K562 (cell line): Measurements from ENCODE around the gene DIS3L2. TPM values are rescaled to one million over a fixed set of nuclear protein-coding genes. Genes with fewer than 3 reads are reported as not detected.

Experiments used
- ARID2 ChIP-seq: fragments of 450-650 bp; IDR thresholded peaks from 2 replicates; pipeline ENCODE4 v1.6.1; 2017; ENCODE audit warnings: antibody characterized with exemption, mild to moderate bottlenecking
- CBX1 ChIP-seq: sonication (generic); IDR thresholded peaks from 2 replicates; pipeline ENCODE4 v1.6.1; 2016; ENCODE audit warnings: antibody characterized with exemption, low read depth, mild to moderate bottlenecking
- FOS ChIP-seq: IDR thresholded peaks from 3 replicates; pipeline ENCODE4 v1.6.1; 2011; ENCODE audit not compliant: insufficient read length; ENCODE audit errors: extremely low read depth
- HMBOX1 ChIP-seq: sonication (generic); IDR thresholded peaks from 2 replicates; pipeline ENCODE4 v1.6.1; 2016
- MCM5 ChIP-seq: fragments of 450-650 bp; IDR thresholded peaks from 2 replicates; pipeline ENCODE4 v1.6.1; 2016; ENCODE audit warnings: low read depth
- MEF2D ChIP-seq: conservative IDR thresholded peaks from 2 replicates; pipeline ENCODE4 v1.6.1; 2016; ENCODE audit warnings: low read depth, missing genetic modification characterization, missing compliant biosample characterization
- MXI1 ChIP-seq: IDR thresholded peaks from 2 replicates; pipeline ENCODE4 v1.6.1; 2011; ENCODE audit warnings: low read depth, mild to moderate bottlenecking, improper control_type of control experiment, low read length
- PML ChIP-seq: IDR thresholded peaks from 2 replicates; pipeline ENCODE4 v1.6.1; 2012; ENCODE audit warnings: low read length, inconsistent platforms
- POLR2AphosphoS5 ChIP-seq: IDR thresholded peaks from 2 replicates; pipeline ENCODE4 v1.6.1; 2011; ENCODE audit warnings: mild to moderate bottlenecking, low read depth, low read length, moderate library complexity; ENCODE audit not compliant: control insufficient read depth, insufficient read depth
- POLR2G ChIP-seq: fragments of 200-400 bp; formaldehyde crosslinking; IDR thresholded peaks from 2 replicates; pipeline ENCODE4 v1.6.1; 2017; ENCODE audit warnings: low read depth, mild to moderate bottlenecking, antibody characterized with exemption, low read length, moderate library complexity
- SMARCA5 ChIP-seq: fragments of 450-650 bp; IDR thresholded peaks from 2 replicates; pipeline ENCODE4 v1.6.1; 2016
- TFAP4 ChIP-seq: sonication (generic); formaldehyde crosslinking; IDR thresholded peaks from 2 replicates; pipeline ENCODE4 v1.8.0; 2022; ENCODE audit warnings: missing genetic modification reagents, mild to moderate bottlenecking, moderate library complexity, borderline replicate concordance
- XRCC5 ChIP-seq: fragments of 200-400 bp; formaldehyde crosslinking; IDR thresholded peaks from 2 replicates; pipeline ENCODE4 v1.6.1; 2017; ENCODE audit warnings: low read depth, mild to moderate bottlenecking, low read length
- ZC3H4 ChIP-seq: sonication (generic); formaldehyde crosslinking; IDR thresholded peaks from 2 replicates; pipeline ENCODE4 v1.9.0; 2021; ENCODE audit warnings: missing genetic modification reagents, borderline replicate concordance
- ZNF217 ChIP-seq: sonication (generic); formaldehyde crosslinking; IDR thresholded peaks from 2 replicates; pipeline ENCODE4 v1.8.0; 2022; ENCODE audit warnings: mild to moderate bottlenecking, missing genetic modification reagents
- ZNF324 ChIP-seq: fragments of 250-450 bp; sonication (Bioruptor Pico); IDR thresholded peaks from 2 replicates; pipeline ENCODE4 v1.4.0; 2020; ENCODE audit warnings: mild to moderate bottlenecking
- ZNF511 ChIP-seq: sonication (generic); formaldehyde crosslinking; IDR thresholded peaks from 2 replicates; pipeline ENCODE4 v1.8.0; 2022; ENCODE audit warnings: mild to moderate bottlenecking, missing genetic modification reagents
- ZNF586 ChIP-seq: fragments of 450-650 bp; formaldehyde crosslinking; conservative IDR thresholded peaks from 2 replicates; pipeline ENCODE4 v1.4.0; 2020; ENCODE audit warnings: mild to moderate bottlenecking, moderate library complexity
- ZNF592 ChIP-seq: fragments of 450-650 bp; IDR thresholded peaks from 2 replicates; pipeline ENCODE4 v1.6.1; 2017; ENCODE audit warnings: antibody characterized with exemption, mild to moderate bottlenecking
- ZNF696 ChIP-seq: fragments of 250-450 bp; sonication (Bioruptor Pico); conservative IDR thresholded peaks from 2 replicates; pipeline ENCODE4 v1.4.0; 2020; ENCODE audit warnings: mild to moderate bottlenecking, moderate library complexity
- polyA plus RNA-seq, 8 experiments: library from polyadenylated mRNA; depleted of rRNA in 4 of 8; stranded (reverse) in 5 of 8; unstranded in 3 of 8; fragments of >200 nt; fragmentation: Nextera tagmentation in 2 of 8; fragmentation: Illumina TruSeq in 1 of 8; extraction: Ambion mirVana in 2 of 8; extraction: Trizol in 1 of 8; gene quantifications; 2 replicates each; pipeline versions ENCODE4 v1.2.1 to v1.2.3, GENCODE V29; 2011 to 2014; ENCODE audit warnings: inconsistent platforms in 1 of 8, missing spikeins in 1 of 8
- total RNA-seq, 7 experiments: library from RNA; depleted of rRNA in 6 of 7; stranded (reverse); fragments of >200 nt in 6 of 7; fragmentation: Illumina TruSeq in 2 of 7; extraction: Trizol in 2 of 7; gene quantifications; 2 replicates each; pipeline versions ENCODE4 v1.2.1 to v1.2.3, GENCODE V29; 2011 to 2021; ENCODE audit warnings: low replicate concordance in 1 of 7

Gene DIS3L2
- total and polyA plus RNA-seq, 9 of the 15 experiments (the other 6 are each of a cell fraction or from before 2014, with no cell fraction given) = 1.5 to 19.2 (median 11.2) TPM

GRCh38 chr2:231985823-231986261 is 24.3 kb downstream of the DIS3L2 start (continued):
- TF ChIP-seq PML (peak; percentile 50; the same call in 1 of the 2 replicates), POLR2AphosphoS5 (peak; percentile 78; the same call in 1 of the 2 replicates), MXI1 (no peak), ZNF592 (0 out of 2 replicates have a peak, but pooled peaks have one; percentile 27), XRCC5 (no peak), ZNF511 (CRISPR knock-in tag) (no peak), ZC3H4 (no peak), ZNF217 (CRISPR knock-in tag) (no peak), MEF2D (no peak), ARID2 (no peak), HMBOX1 (peak; percentile 23; the same call in 1 of the 2 replicates), ZNF586 (no peak), FOS (peak; percentile 46), ZNF696 (no peak), TFAP4 (CRISPR knock-in tag) (no peak), POLR2G (peak; percentile 58), SMARCA5 (no peak), MCM5 (no peak), CBX1 (no peak), ZNF324 (no peak)
